Endothelial cell of umbilical vein (primary cell): ENCODE data around the gene SLC44A3. TPM values are rescaled to one million over a fixed set of nuclear protein-coding genes. Genes with fewer than 3 reads are reported as not detected.
"Not testable (repeated sequence)": the region's sequence is repeated elsewhere in the genome, so short reads cannot be mapped to it uniquely, and the experiment has no call there.

Experiments
- BruUV-seq: library from RNA; stranded (reverse); fragments of 400-500 nt; replicated peaks from 2 replicates; lab custom pipeline; 2021; lab: Mats Ljungman, UMichigan
- CTCF ChIA-PET: fragments of 300-600, 350-600 bp; sonication (Branson Sonifier 250); formaldehyde crosslinking; loops from one replicate; lab custom pipeline; 2021; ENCODE audit warnings: antibody characterized with exemption, inconsistent platforms; lab: Charles Lee
- POLR2A ChIA-PET: fragments of 300-600, 350-600 bp; sonication (Branson Sonifier 250); formaldehyde crosslinking; loops from one replicate; lab custom pipeline; 2021; ENCODE audit warnings: antibody characterized with exemption, inconsistent platforms; lab: Charles Lee
- DNase-seq: peaks from one replicate; pipeline ENCODE4 v3.0.0-alpha.2; 2011; ENCODE audit warnings: low read depth, low spot score
- FAIRE-seq: peaks from 2 replicates; lab custom pipeline; 2011; peaks lifted over from hg19 to GRCh38; lab: Jason Lieb, UNC
- H2AFZ ChIP-seq: 2 replicates; pipeline ENCODE4 v1.6.0; 2012; ENCODE audit warnings: low read depth, low read length, control low read depth, inconsistent platforms
- H3K27ac ChIP-seq: 2 replicates; pipeline ENCODE4 v1.5.1; 2011; ENCODE audit warnings: low read depth, mild to moderate bottlenecking, control low read depth, low read length, moderate library complexity; ENCODE audit not compliant: insufficient read depth
- H3K27me3 ChIP-seq, 2 experiments: 2 replicates each; pipeline versions ENCODE4 v1.6.0 to v1.6.1; 2011; ENCODE audit warnings: low read length in 2 of 2, mixed read lengths in 1 of 2; ENCODE audit not compliant: control insufficient read depth in 2 of 2, insufficient read depth in 2 of 2
- H3K36me3 ChIP-seq, 2 experiments: 2 replicates in 1 of 2; 3 replicates in 1 of 2; pipeline ENCODE4 v1.5.1; 2011; ENCODE audit warnings: low read length in 2 of 2, mild to moderate bottlenecking in 1 of 2, moderate library complexity in 1 of 2; ENCODE audit not compliant: control insufficient read depth in 2 of 2, insufficient read depth in 2 of 2; ENCODE audit errors: extremely low read depth in 1 of 2
- H3K4me1 ChIP-seq: 3 replicates; pipeline ENCODE4 v1.5.1; 2011; ENCODE audit warnings: mild to moderate bottlenecking, low read length; ENCODE audit not compliant: control insufficient read depth, insufficient read depth; ENCODE audit errors: extremely low read depth
- H3K4me2 ChIP-seq: 2 replicates; pipeline ENCODE4 v1.6.1; 2011; ENCODE audit warnings: low read length, control low read depth, mixed read lengths; ENCODE audit not compliant: insufficient read depth
- H3K4me3 ChIP-seq, 3 experiments: fragments of 200-600 bp in 1 of 3; sonication (generic), shearing (Covaris generic) in 1 of 3; replicated peaks in 1 of 3; 2 replicates each; pipeline ENCODE4 v1.5.1; 2011 to 2016; ENCODE audit warnings: control low read depth in 3 of 3, low read length in 3 of 3, mild to moderate bottlenecking in 2 of 3, inconsistent platforms in 1 of 3, low read depth in 1 of 3, moderate library complexity in 1 of 3; ENCODE audit not compliant: insufficient read depth in 1 of 3
- H3K79me2 ChIP-seq: 2 replicates; pipeline ENCODE4 v1.6.0; 2012; ENCODE audit warnings: low read length, inconsistent platforms; ENCODE audit not compliant: control insufficient read depth, insufficient read depth
- H3K9ac ChIP-seq: replicated peaks from 2 replicates; pipeline ENCODE3; 2011; ENCODE audit warnings: low read length, control low read depth; ENCODE audit not compliant: insufficient read depth; ENCODE audit errors: extremely low read depth
- H3K9me1 ChIP-seq: replicated peaks from 3 replicates; pipeline ENCODE4 v1.6.0; 2011; ENCODE audit warnings: mild to moderate bottlenecking, low read length; ENCODE audit not compliant: control insufficient read depth, insufficient read depth; ENCODE audit errors: extremely low read depth
- H3K9me3 ChIP-seq: replicated peaks from 2 replicates; pipeline ENCODE4 v1.5.1; 2012; ENCODE audit warnings: low read length, inconsistent platforms; ENCODE audit not compliant: control insufficient read depth, insufficient read depth
- H4K20me1 ChIP-seq: replicated peaks from 2 replicates; pipeline ENCODE3; 2011; ENCODE audit warnings: mild to moderate bottlenecking, low read length; ENCODE audit not compliant: control insufficient read depth, insufficient read depth; ENCODE audit errors: extremely low read depth
- CTCF ChIP-seq, 2 donors: IDR thresholded peaks; 1 replicate in 1 of 2; 2 replicates in 1 of 2; pipeline ENCODE4 v1.5.1; 2011; ENCODE audit warnings: low read length in 2 of 2, mild to moderate bottlenecking in 2 of 2, moderate library complexity in 2 of 2, control low read depth in 1 of 2, inconsistent platforms in 1 of 2, low read depth in 1 of 2; ENCODE audit not compliant: insufficient read depth in 1 of 2; ENCODE audit errors: extremely low read depth in 1 of 2
- EZH2 ChIP-seq: IDR thresholded peaks from 2 replicates; pipeline ENCODE4 v1.6.1; 2012; ENCODE audit warnings: borderline replicate concordance, low read depth, mild to moderate bottlenecking, moderate library complexity, low read length, inconsistent platforms; ENCODE audit not compliant: severe bottlenecking
- FOS ChIP-seq: IDR thresholded peaks from 2 replicates; pipeline ENCODE4 v1.6.1; 2011; ENCODE audit warnings: mild to moderate bottlenecking, low read length, moderate library complexity, borderline replicate concordance; ENCODE audit not compliant: insufficient read depth
- GATA2 ChIP-seq: IDR thresholded peaks from 2 replicates; pipeline ENCODE4 v1.7.0; 2011; ENCODE audit warnings: low read depth, mild to moderate bottlenecking, moderate library complexity, mixed read lengths, low read length; ENCODE audit not compliant: insufficient read length, insufficient read depth
- JUN ChIP-seq: IDR thresholded peaks from 2 replicates; pipeline ENCODE4 v1.6.1; 2011; ENCODE audit warnings: borderline replicate concordance, low read depth; ENCODE audit not compliant: insufficient read length, insufficient read depth
- MAX ChIP-seq: IDR thresholded peaks from 2 replicates; pipeline ENCODE4 v1.6.1; 2011; ENCODE audit not compliant: insufficient read depth, insufficient read length
- MYC ChIP-seq: IDR thresholded peaks from one replicate; pipeline ENCODE4 v1.6.1; 2011; ENCODE audit warnings: mild to moderate bottlenecking, low read depth, low read length
- POLR2A ChIP-seq: IDR thresholded peaks from 2 replicates; pipeline ENCODE4 v1.6.1; 2012; ENCODE audit warnings: low read depth, mild to moderate bottlenecking, control low read depth, low read length
- POLR2AphosphoS5 ChIP-seq: IDR thresholded peaks from 2 replicates; pipeline ENCODE4 v1.6.1; 2012; ENCODE audit warnings: low read depth, mild to moderate bottlenecking, control low read depth, low read length, moderate library complexity; ENCODE audit not compliant: insufficient read depth
- dilution Hi-C: fragments of 300-500 bp; cut with MboI; formaldehyde crosslinking; loops from one replicate; pipeline ENCODE4 v1.15.0; 2019; ENCODE audit warnings: low sequenced_read_pairs; ENCODE audit not compliant: extremely low pct_ligation_motif_present
- intact Hi-C: fragments of 100-400 bp; cut with micrococcal nuclease; formaldehyde crosslinking; loops from one replicate; pipeline ENCODE4 v1.10.0; 2022
- polyA plus RNA-seq, 4 experiments: library from polyadenylated mRNA; depleted of rRNA in 3 of 4; stranded (reverse) in 3 of 4; unstranded in 1 of 4; fragments of >200 nt; gene quantifications; 2 replicates each; pipeline versions ENCODE4 v1.2.1 to v1.2.3, GENCODE V29; 2011 to 2012; ENCODE audit warnings: missing spikeins in 1 of 4
- total RNA-seq: library from RNA; stranded (reverse); gene quantifications from 2 replicates; pipeline ENCODE4 v1.2.3, GENCODE V29; 2021

Gene SLC44A3
- total and polyA plus RNA-seq, 2 donors (not counting 3 experiments of a cell fraction or from before 2014, with no cell fraction given): 0.29 to 0.42 TPM

GRCh38 chr1:94940738-94941137, 120.6 kb downstream of the SLC44A3 start:
- H3K79me2 ChIP-seq: no peaks in the 10 kb centered on the region
- peaks cover 22% of the 10 kb centered on the region for H3K4me1 ChIP-seq
- DNase-seq (no peak), FAIRE-seq (no peak)
- no peaks in the 10 kb centered on the region for H3K9me3 ChIP-seq
- no peaks in the 10 kb centered on the region for H4K20me1 ChIP-seq
- intact Hi-C loops (no loop called here), dilution Hi-C loops (no loop called here)
- TF ChIP-seq POLR2AphosphoS5: no peak
- TF ChIP-seq MYC: no peak
- no peak for TF ChIP-seq JUN
- TF ChIP-seq MAX: no peak
- no peak for TF ChIP-seq EZH2
- no peak for TF ChIP-seq CTCF (IDR thresholded peaks at IDR 0.05; ENCODE audit: extremely low read depth in 1 of 2, insufficient read depth in 1 of 2, low read depth in 1 of 2, low read length in 2 of 2)
- no peak for TF ChIP-seq GATA2
- no peak for TF ChIP-seq FOS
- TF ChIP-seq POLR2A: no peak
- H3K4me3 ChIP-seq: no peak overlapping the region
- no TSS peak for BruUV-seq
- no peak overlapping the region for H3K27ac ChIP-seq
- no peak overlapping the region for H3K9ac ChIP-seq
- POLR2A ChIA-PET: no interaction called here
- no peak overlapping the region for H2AFZ ChIP-seq
- no peak overlapping the region for H3K4me2 ChIP-seq
- CTCF ChIA-PET: interaction anchor here (1.7 kb wide), 1 partner anchor 101 kb away, joined by 7 read pairs; no protein-coding TSS in a partner anchor
- no peaks in the 10 kb centered on the region for H3K27me3 ChIP-seq
- H3K36me3 ChIP-seq: no peaks in the 10 kb centered on the region
- H3K9me1 ChIP-seq: no peaks in the 10 kb centered on the region

- BruUV-seq, FAIRE-seq, H4K20me1 ChIP-seq, H2AFZ ChIP-seq, DNase-seq, H3K4me3 ChIP-seq, POLR2A ChIA-PET, H3K27me3 ChIP-seq, H3K4me2 ChIP-seq, H3K9me1 ChIP-seq, H3K79me2 ChIP-seq, H3K36me3 ChIP-seq, dilution Hi-C loops, intact Hi-C loops, H3K9ac ChIP-seq, H3K9me3 ChIP-seq, H3K27ac ChIP-seq: not testable (repeated sequence)
- H3K4me1 ChIP-seq: peaks cover 14% of the 10 kb centered on the region
- CTCF ChIA-PET: interaction anchor here (1.7 kb wide), 1 partner anchor 100 kb away, joined by 7 read pairs; no protein-coding TSS in a partner anchor
Observed at GRCh38 chr1:94941480-94941879, 121.3 kb downstream of the SLC44A3 start.
